Spleen (tissue), 11 donors: ENCODE data around the gene RARRES2. TPM values are rescaled to one million over a fixed set of nuclear protein-coding genes. Genes with fewer than 3 reads are reported as not detected.

ENCODE experiments used
- DNase-seq: peaks from one replicate; pipeline ENCODE4 v3.0.0-alpha.2; 2020
- H3K27ac ChIP-seq, 8 donors: fragments of 200-600 bp; sonication (generic) in 7 of 8; 1 replicate in 4 of 8; 2 replicates in 4 of 8; pipeline versions ENCODE4 v1.5.0 to v1.8.0; 2016 to 2021; ENCODE audit warnings: inconsistent platforms in 4 of 8, mild to moderate bottlenecking in 4 of 8, moderate library complexity in 1 of 8
- H3K27me3 ChIP-seq, 7 donors: fragments of 200-600 bp; sonication (generic) in 6 of 7; replicated peaks in 1 of 7; 1 replicate in 4 of 7; 2 replicates in 3 of 7; pipeline versions ENCODE4 v1.5.0 to v1.8.0; 2016 to 2021; ENCODE audit warnings: inconsistent platforms in 3 of 7, mild to moderate bottlenecking in 1 of 7
- H3K36me3 ChIP-seq, 6 donors: fragments of 200-600 bp; sonication (generic) in 5 of 6; 1 replicate in 4 of 6; 2 replicates in 2 of 6; pipeline versions ENCODE4 v1.5.0 to v1.8.0; 2016 to 2021; ENCODE audit warnings: inconsistent platforms in 2 of 6
- H3K4me1 ChIP-seq, 6 donors: fragments of 200-600 bp; sonication (generic) in 5 of 6; 1 replicate in 3 of 6; 2 replicates in 3 of 6; pipeline versions ENCODE4 v1.5.0 to v1.8.0; 2016 to 2021; ENCODE audit warnings: inconsistent platforms in 3 of 6
- H3K4me3 ChIP-seq, 8 donors: fragments of 200-600 bp; sonication (generic) in 7 of 8; 1 replicate in 4 of 8; 2 replicates in 4 of 8; pipeline versions ENCODE4 v1.5.0 to v1.8.0; 2016 to 2021; ENCODE audit warnings: inconsistent platforms in 4 of 8, mild to moderate bottlenecking in 4 of 8, moderate library complexity in 2 of 8
- H3K9me3 ChIP-seq, 8 donors: fragments of 200-600 bp; sonication (generic) in 7 of 8; 1 replicate in 4 of 8; 2 replicates in 4 of 8; pipeline versions ENCODE4 v1.5.0 to v1.8.0; 2016 to 2021; ENCODE audit warnings: inconsistent platforms in 4 of 8
- POLR2A ChIP-seq, 3 donors: fragments of 450-650 bp; IDR thresholded peaks; one replicate each; pipeline ENCODE4 v1.5.1; 2017; ENCODE audit warnings: antibody characterized with exemption in 3 of 3, mild to moderate bottlenecking in 1 of 3
- POLR2AphosphoS5 ChIP-seq, 3 donors: sonication (generic); formaldehyde crosslinking; IDR thresholded peaks; one replicate each; pipeline ENCODE4 v1.5.1; 2017; ENCODE audit warnings: antibody characterized with exemption in 3 of 3
- WGBS, 5 donors: extraction: QIAGEN DNeasy Blood & Tissue Kit in 3 of 5; methylation state at CpG; one replicate each; pipeline versions ENCODE4 v1.1.5 to v1.1.7; 2013 to 2018; 5-methylcytosine and 5-hydroxymethylcytosine counted together
- intact Hi-C: fragments of 100-400 bp; cut with DNase I; formaldehyde crosslinking; loops from one replicate; pipeline ENCODE4 v1.15.0; 2023; ENCODE audit warnings: low total_unique reads
- polyA plus RNA-seq, 3 donors: library from polyadenylated mRNA; stranded (reverse); fragments of 200-250 nt; gene quantifications; one replicate each; pipeline ENCODE4 v1.2.1, GENCODE V29; 2013
- total RNA-seq, 7 donors: library from RNA; depleted of rRNA in 3 of 7; stranded (reverse); fragments of >200 nt in 3 of 7; fragmentation: NEBNext Ultra II Directional in 4 of 7; extraction: Animal tissue kit (Norgen Biotek cat#: 25700) in 4 of 7; gene quantifications; one replicate each; pipeline versions ENCODE4 v1.1.0 to v1.2.1, GENCODE V29; 2016 to 2021
- TF ChIP-seq, protein P1 (sequence below), 11 experiments: fragments of 200-600 bp in 7 of 11; fragments of 450-650 bp in 4 of 11; sonication (generic) in 4 of 11; IDR thresholded peaks in 8 of 11; conservative IDR thresholded peaks in 3 of 11; 1 replicate in 7 of 11; 2 replicates in 4 of 11; pipeline versions ENCODE4 v1.4.0 to v1.8.0; 2016 to 2021; ENCODE audit warnings: antibody characterized with exemption in 11 of 11, inconsistent platforms in 4 of 11, mild to moderate bottlenecking in 1 of 11
- donor health status: healthy with polysubstance abuse.
- donor health status: DM: no; HTN: no; CAD: no; lungs with moderate emphysema.
- donor health status: DM: no; HTN: no; CAD: no.
- donor health status: Bipolar disorder and iron deficiency.
- donor health status: healthy.
- donor health status: DM: no; HTN: no; CAD: no.
- donor health status: DM: yes; HTN: yes; CAD: no.

Gene RARRES2
- total and polyA plus RNA-seq, 10 donors: 39.7 to 292 (median 105) TPM

DNA sequence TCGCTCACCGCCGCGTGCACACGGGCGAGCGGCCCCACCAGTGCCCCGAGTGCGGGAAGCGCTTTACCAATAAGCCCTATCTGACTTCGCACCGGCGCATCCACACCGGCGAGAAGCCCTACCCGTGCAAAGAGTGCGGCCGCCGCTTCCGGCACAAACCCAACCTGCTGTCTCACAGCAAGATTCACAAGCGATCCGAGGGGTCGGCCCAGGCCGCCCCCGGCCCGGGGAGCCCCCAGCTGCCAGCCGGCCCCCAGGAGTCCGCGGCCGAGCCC is 30.5 kb upstream of the RARRES2 start:
- peaks cover 0 to 53% (median 35%) of the 10 kb centered on the region in 6 donors for H3K36me3 ChIP-seq
- DNase-seq: no peak
- TF ChIP-seq, protein P1, sequence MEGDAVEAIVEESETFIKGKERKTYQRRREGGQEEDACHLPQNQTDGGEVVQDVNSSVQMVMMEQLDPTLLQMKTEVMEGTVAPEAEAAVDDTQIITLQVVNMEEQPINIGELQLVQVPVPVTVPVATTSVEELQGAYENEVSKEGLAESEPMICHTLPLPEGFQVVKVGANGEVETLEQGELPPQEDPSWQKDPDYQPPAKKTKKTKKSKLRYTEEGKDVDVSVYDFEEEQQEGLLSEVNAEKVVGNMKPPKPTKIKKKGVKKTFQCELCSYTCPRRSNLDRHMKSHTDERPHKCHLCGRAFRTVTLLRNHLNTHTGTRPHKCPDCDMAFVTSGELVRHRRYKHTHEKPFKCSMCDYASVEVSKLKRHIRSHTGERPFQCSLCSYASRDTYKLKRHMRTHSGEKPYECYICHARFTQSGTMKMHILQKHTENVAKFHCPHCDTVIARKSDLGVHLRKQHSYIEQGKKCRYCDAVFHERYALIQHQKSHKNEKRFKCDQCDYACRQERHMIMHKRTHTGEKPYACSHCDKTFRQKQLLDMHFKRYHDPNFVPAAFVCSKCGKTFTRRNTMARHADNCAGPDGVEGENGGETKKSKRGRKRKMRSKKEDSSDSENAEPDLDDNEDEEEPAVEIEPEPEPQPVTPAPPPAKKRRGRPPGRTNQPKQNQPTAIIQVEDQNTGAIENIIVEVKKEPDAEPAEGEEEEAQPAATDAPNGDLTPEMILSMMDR (IDR thresholded peaks at IDR 0.05 in 8 of 11, conservative IDR thresholded peaks at IDR 0.05 in 3 of 11): no peak
- WGBS, 5 donors: 95 to 98% (median 96%) methylated on average over 19 to 30 of the region's 30 CpGs
- no peaks in the 10 kb centered on the region for H3K9me3 ChIP-seq
- H3K4me3 ChIP-seq: no peak overlapping the region
- intact Hi-C loops: no loop called here
- H3K27me3 ChIP-seq: no peaks in the 10 kb centered on the region
- H3K27ac ChIP-seq: no peak overlapping the region
- peaks cover 28 to 93% (median 67%) of the 10 kb centered on the region in 6 donors for H3K4me1 ChIP-seq

DNA sequence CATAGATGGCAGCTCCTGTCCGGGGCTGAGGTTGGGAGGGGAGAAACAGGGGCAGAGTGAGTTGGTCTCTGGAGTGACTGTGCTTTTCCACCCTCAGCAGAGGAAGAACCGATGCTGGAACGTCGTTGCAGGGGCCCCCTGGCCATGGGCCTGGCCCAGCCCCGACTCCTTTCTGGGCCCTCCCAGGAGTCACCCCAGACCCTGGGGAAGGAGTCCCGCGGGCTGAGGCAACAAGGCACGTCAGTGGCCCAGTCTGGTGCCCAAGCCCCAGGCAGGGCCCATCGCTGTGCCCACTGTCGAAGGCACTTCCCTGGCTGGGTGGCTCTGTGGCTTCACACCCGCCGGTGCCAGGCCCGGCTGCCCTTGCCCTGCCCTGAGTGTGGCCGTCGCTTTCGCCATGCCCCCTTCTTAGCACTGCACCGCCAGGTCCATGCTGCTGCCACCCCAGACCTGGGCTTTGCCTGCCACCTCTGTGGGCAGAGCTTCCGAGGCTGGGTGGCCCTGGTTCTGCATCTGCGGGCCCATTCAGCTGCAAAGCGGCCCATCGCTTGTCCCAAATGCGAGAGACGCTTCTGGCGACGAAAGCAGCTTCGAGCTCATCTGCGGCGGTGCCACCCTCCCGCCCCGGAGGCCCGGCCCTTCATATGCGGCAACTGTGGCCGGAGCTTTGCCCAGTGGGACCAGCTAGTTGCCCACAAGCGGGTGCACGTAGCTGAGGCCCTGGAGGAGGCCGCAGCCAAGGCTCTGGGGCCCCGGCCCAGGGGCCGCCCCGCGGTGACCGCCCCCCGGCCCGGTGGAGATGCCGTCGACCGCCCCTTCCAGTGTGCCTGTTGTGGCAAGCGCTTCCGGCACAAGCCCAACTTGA is 29.9 kb upstream of the RARRES2 start:
- peak; percentile 78 for DNase-seq
- H3K27ac ChIP-seq: peak overlapping the region in 5 of 8 donors; percentile 96 to 99 (median 97)
- no peaks in the 10 kb centered on the region for H3K27me3 ChIP-seq
- 88 to 92% (median 91%) methylated on average over 29 to 48 of the region's 48 CpGs for WGBS, 5 donors
- TF ChIP-seq, protein P1 (IDR thresholded peaks at IDR 0.05 in 8 of 11, conservative IDR thresholded peaks at IDR 0.05 in 3 of 11): no peak
- TF ChIP-seq POLR2AphosphoS5 (IDR thresholded peaks at IDR 0.05): peak in 1 of 3 donors; percentile 51
- peaks cover 0 to 53% (median 35%) of the 10 kb centered on the region in 6 donors for H3K36me3 ChIP-seq
- intact Hi-C loops: no loop called here
- H3K9me3 ChIP-seq: no peaks in the 10 kb centered on the region
- H3K4me3 ChIP-seq: no peak overlapping the region
- H3K4me1 ChIP-seq: peaks cover 28 to 93% (median 67%) of the 10 kb centered on the region in 6 donors

DNA sequence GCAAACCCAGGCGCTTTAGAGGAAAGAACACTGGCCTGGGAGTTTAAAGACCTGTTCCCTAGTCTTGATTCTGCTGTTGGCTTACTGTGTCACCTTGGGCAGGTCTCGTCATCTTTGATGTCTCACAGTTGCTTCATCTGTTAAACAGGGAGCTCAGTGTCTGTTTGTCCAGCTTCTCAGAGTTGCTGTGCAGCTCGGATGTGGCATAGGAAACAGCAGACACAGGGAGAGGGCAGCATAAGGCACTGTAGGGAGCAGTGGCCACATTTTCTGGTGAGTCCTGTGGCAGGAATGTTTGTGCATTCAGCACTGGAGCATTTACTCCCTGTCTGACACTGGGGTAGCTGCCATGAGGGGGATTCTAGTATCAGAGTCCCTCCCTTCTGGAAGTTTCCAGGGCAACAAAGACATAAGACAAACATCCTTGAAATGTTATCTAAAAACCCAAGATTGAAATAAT is 29.2 kb upstream of the RARRES2 start:
- no peak for DNase-seq
- intact Hi-C loops: no loop called here
- H3K36me3 ChIP-seq: peaks cover 0 to 53% (median 35%) of the 10 kb centered on the region in 6 donors
- no peaks in the 10 kb centered on the region for H3K27me3 ChIP-seq
- WGBS, 5 donors: 76 to 79% (median 77%) methylated on average over 3 of the region's 3 CpGs
- H3K27ac ChIP-seq: peak overlapping the region in 5 of 8 donors; percentile 96 to 99 (median 97)
- peak overlapping the region in 4 of 8 donors; percentile 82 to 94 (median 87) for H3K4me3 ChIP-seq
- H3K4me1 ChIP-seq: peaks cover 27 to 93% (median 70%) of the 10 kb centered on the region in 6 donors
- TF ChIP-seq, protein P1 (IDR thresholded peaks at IDR 0.05 in 8 of 11, conservative IDR thresholded peaks at IDR 0.05 in 3 of 11): no peak
- TF ChIP-seq POLR2A (IDR thresholded peaks at IDR 0.05) (no peak), POLR2AphosphoS5 (IDR thresholded peaks at IDR 0.05) (no peak)
- H3K9me3 ChIP-seq: no peaks in the 10 kb centered on the region

DNA sequence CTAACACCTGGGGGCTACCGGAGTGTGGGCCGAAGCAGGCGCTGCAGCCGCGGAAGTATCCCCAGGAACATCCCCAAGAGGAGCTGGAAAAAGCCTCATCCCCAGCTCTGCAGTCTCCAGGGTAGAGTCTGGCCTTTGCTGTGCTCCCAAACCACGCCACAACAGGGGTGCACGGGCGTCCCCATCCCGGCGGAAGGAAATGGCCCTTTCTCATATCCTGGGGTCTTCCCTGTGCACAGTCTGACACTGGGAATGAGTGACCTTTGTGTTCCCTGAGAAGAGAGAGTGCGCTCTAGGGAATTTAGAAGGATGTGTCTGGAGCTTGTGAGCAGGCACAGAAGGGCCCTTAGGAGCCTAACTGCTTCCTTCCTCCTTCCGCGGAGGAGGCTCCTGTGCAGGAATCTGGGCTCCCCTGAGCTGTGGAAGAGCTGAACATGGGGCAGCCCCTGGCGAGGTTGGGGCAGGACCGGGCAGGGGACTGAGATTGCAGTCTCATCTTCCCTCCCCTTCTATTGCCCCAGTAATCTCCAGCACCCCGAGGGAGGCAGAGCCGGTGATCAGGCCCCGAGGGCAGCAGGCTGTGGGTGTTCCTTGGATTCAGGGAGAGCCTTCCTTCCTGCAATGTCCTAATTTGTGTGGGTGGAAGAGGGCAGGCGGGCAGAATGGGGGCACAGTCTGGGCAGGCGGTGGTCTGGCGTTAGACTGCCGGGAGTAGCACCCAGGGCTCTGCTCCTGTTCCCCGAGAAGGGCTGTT is 28.5 kb upstream of the RARRES2 start:
- no peak for TF ChIP-seq POLR2AphosphoS5 (IDR thresholded peaks at IDR 0.05)
- TF ChIP-seq POLR2A (IDR thresholded peaks at IDR 0.05): no peak
- TF ChIP-seq, protein P1 (IDR thresholded peaks at IDR 0.05 in 8 of 11, conservative IDR thresholded peaks at IDR 0.05 in 3 of 11): no peak
- intact Hi-C loops: no loop called here
- Histone ChIP-seq H3K4me3 (peak overlapping the region; percentile 54 to 94 (median 84)), H3K27ac (peak overlapping the region; percentile 94 to 99 (median 97)), H3K9me3 (no peaks in the 10 kb centered on the region), H3K36me3 (peaks cover 0 to 52% (median 35%) of the 10 kb centered on the region in 6 donors), H3K4me1 (peaks cover 27 to 93% (median 74%) of the 10 kb centered on the region in 6 donors), H3K27me3 (no peaks in the 10 kb centered on the region)
- peak; percentile 78 for DNase-seq
- 27 to 36% (median 30%) methylated on average over 16 to 23 of the region's 23 CpGs for WGBS, 5 donors
